H1 (cell line): ENCODE measurements around the gene ARPC4. TPM values are rescaled to one million over a fixed set of nuclear protein-coding genes. Genes with fewer than 3 reads are reported as not detected.

Experiments used
- CTCF ChIA-PET: fragments of 300-600 bp; sonication (Branson Sonifier 250); formaldehyde crosslinking; loops from one replicate; lab custom pipeline; 2021; ENCODE audit not compliant: partially characterized antibody; lab: Charles Lee
- POLR2A ChIA-PET: fragments of 300-600 bp; sonication (Branson Sonifier 250); formaldehyde crosslinking; loops from one replicate; lab custom pipeline; 2021; ENCODE audit warnings: inconsistent platforms; ENCODE audit not compliant: partially characterized antibody; lab: Charles Lee
- DNase-seq, 2 experiments: peaks; one replicate each; pipeline versions ENCODE4 v3.0.0 to v3.0.0-alpha.2; 2010 to 2022; ENCODE audit warnings: low spot score in 2 of 2, low read depth in 1 of 2, mixed read lengths in 1 of 2
- FAIRE-seq: peaks from 2 replicates; lab custom pipeline; 2011; peaks lifted over from hg19 to GRCh38; lab: Jason Lieb, UNC
- H2AFZ ChIP-seq: 2 replicates; pipeline ENCODE4 v1.8.1; 2012; ENCODE audit warnings: low read length, inconsistent platforms
- H2AK5ac ChIP-seq: 2 replicates; pipeline ENCODE4 v1.6.1; 2013; ENCODE audit warnings: low read depth, low read length
- H2BK120ac ChIP-seq: replicated peaks from 2 replicates; pipeline ENCODE3; 2013; ENCODE audit warnings: low read depth, low read length, inconsistent platforms
- H2BK12ac ChIP-seq: 2 replicates; pipeline ENCODE4 v1.6.1; 2013; ENCODE audit warnings: low read depth, low read length
- H2BK15ac ChIP-seq: 2 replicates; pipeline ENCODE4 v1.6.1; 2013; ENCODE audit warnings: low read length
- H2BK20ac ChIP-seq: 2 replicates; pipeline ENCODE4 v1.6.1; 2013; ENCODE audit warnings: low read length
- H2BK5ac ChIP-seq: 2 replicates; pipeline ENCODE4 v1.6.1; 2013; ENCODE audit warnings: low read depth, low read length
- H3K14ac ChIP-seq: 2 replicates; pipeline ENCODE4 v1.6.1; 2013; ENCODE audit warnings: inconsistent platforms; ENCODE audit not compliant: insufficient read length
- H3K18ac ChIP-seq: 2 replicates; pipeline ENCODE4 v1.6.1; 2013; ENCODE audit warnings: low read length; ENCODE audit errors: extremely low read depth
- H3K23ac ChIP-seq: 2 replicates; pipeline ENCODE4 v1.6.1; 2013; ENCODE audit warnings: inconsistent platforms; ENCODE audit not compliant: insufficient read length
- H3K23me2 ChIP-seq: 2 replicates; pipeline ENCODE4 v1.6.1; 2013; ENCODE audit warnings: low read depth, low read length
- H3K27ac ChIP-seq: 2 replicates; pipeline ENCODE4 v1.6.1; 2011; ENCODE audit warnings: low read depth, low read length, inconsistent platforms
- H3K27me3 ChIP-seq, 4 experiments: replicated peaks in 1 of 4; 1 replicate in 1 of 4; 2 replicates in 3 of 4; pipeline versions ENCODE4 v1.6.1 to v1.8.1; 2011 to 2013; ENCODE audit warnings: low read length in 3 of 4, mild to moderate bottlenecking in 3 of 4, inconsistent platforms in 2 of 4, mixed read lengths in 2 of 4, moderate library complexity in 1 of 4; ENCODE audit not compliant: control insufficient read depth in 3 of 4, insufficient read depth in 3 of 4; ENCODE audit errors: extremely low read depth in 1 of 4
- H3K36me3 ChIP-seq, 4 experiments: 2 replicates each; pipeline versions ENCODE4 v1.6.1 to v1.8.1; 2011 to 2013; ENCODE audit warnings: mild to moderate bottlenecking in 4 of 4, low read length in 3 of 4, moderate library complexity in 2 of 4, control low read depth in 1 of 4, inconsistent platforms in 1 of 4; ENCODE audit not compliant: insufficient read depth in 4 of 4, control insufficient read depth in 2 of 4
- H3K4ac ChIP-seq: replicated peaks from 2 replicates; pipeline ENCODE3; 2013; ENCODE audit warnings: low read length, low read depth, mixed read lengths, inconsistent platforms; ENCODE audit not compliant: insufficient read length
- H3K4me1 ChIP-seq, 4 experiments: replicated peaks in 1 of 4; 1 replicate in 1 of 4; 2 replicates in 3 of 4; pipeline versions ENCODE4 v1.6.1 to v1.8.1; 2011 to 2013; ENCODE audit warnings: low read length in 3 of 4, inconsistent platforms in 2 of 4, mixed read lengths in 1 of 4; ENCODE audit not compliant: insufficient read depth in 4 of 4, control insufficient read depth in 3 of 4
- H3K4me2 ChIP-seq, 2 experiments: 2 replicates each; pipeline versions ENCODE4 v1.6.1 to v1.8.1; 2011 to 2013; ENCODE audit warnings: low read depth in 2 of 2, low read length in 2 of 2, control low read depth in 1 of 2, inconsistent platforms in 1 of 2, mild to moderate bottlenecking in 1 of 2; ENCODE audit not compliant: insufficient read depth in 1 of 2
- H3K4me3 ChIP-seq, 4 experiments: fragments of 200-600, 300-600 bp in 1 of 4; sonication (generic), shearing (Covaris generic), sonication (Bioruptor Twin) in 1 of 4; 2 replicates each; pipeline versions ENCODE4 v1.5.1 to v1.8.1; 2011 to 2016; ENCODE audit warnings: low read length in 4 of 4, low read depth in 3 of 4, control low read depth in 2 of 4, inconsistent platforms in 2 of 4, mild to moderate bottlenecking in 2 of 4, mixed read lengths in 1 of 4, moderate library complexity in 1 of 4; ENCODE audit not compliant: insufficient read depth in 2 of 4; ENCODE audit errors: extremely low read depth in 1 of 4
- H3K56ac ChIP-seq: replicated peaks from 2 replicates; pipeline ENCODE3; 2013; ENCODE audit warnings: low read depth, mild to moderate bottlenecking, mixed read lengths, low read length, inconsistent platforms; ENCODE audit not compliant: insufficient read length
- H3K79me1 ChIP-seq: 2 replicates; pipeline ENCODE4 v1.6.1; 2013; ENCODE audit warnings: low read depth, low read length, control low read depth
- H3K79me2 ChIP-seq, 2 experiments: 2 replicates each; pipeline versions ENCODE4 v1.6.1 to v1.8.1; 2012 to 2013; ENCODE audit warnings: low read length in 2 of 2, mild to moderate bottlenecking in 2 of 2, inconsistent platforms in 1 of 2; ENCODE audit not compliant: insufficient read depth in 2 of 2, control insufficient read depth in 1 of 2
- H3K9ac ChIP-seq, 4 experiments: replicated peaks in 1 of 4; 1 replicate in 1 of 4; 2 replicates in 3 of 4; pipeline versions ENCODE4 v1.6.1 to v1.8.1; 2011 to 2013; ENCODE audit warnings: low read depth in 3 of 4, low read length in 3 of 4, control low read depth in 2 of 4, mild to moderate bottlenecking in 2 of 4, moderate library complexity in 2 of 4, inconsistent platforms in 1 of 4; ENCODE audit errors: extremely low read depth in 1 of 4
- H3K9me3 ChIP-seq, 2 experiments: 2 replicates each; pipeline versions ENCODE4 v1.6.1 to v1.8.1; 2012 to 2013; ENCODE audit warnings: mild to moderate bottlenecking in 2 of 2, moderate library complexity in 2 of 2, control low read depth in 1 of 2, inconsistent platforms in 1 of 2, low read depth in 1 of 2, low read length in 1 of 2, mixed read lengths in 1 of 2; ENCODE audit not compliant: insufficient read depth in 2 of 2
- H4K20me1 ChIP-seq, 2 experiments: replicated peaks in 1 of 2; 2 replicates each; pipeline versions ENCODE3 to v1.8.1; 2011 to 2013; ENCODE audit warnings: inconsistent platforms in 2 of 2, low read length in 2 of 2, mild to moderate bottlenecking in 1 of 2; ENCODE audit not compliant: insufficient read depth in 2 of 2, control insufficient read depth in 1 of 2
- H4K5ac ChIP-seq: 2 replicates; pipeline ENCODE4 v1.6.1; 2013; ENCODE audit warnings: low read length, low read depth, mixed read lengths, inconsistent platforms; ENCODE audit not compliant: insufficient read length
- H4K8ac ChIP-seq: 2 replicates; pipeline ENCODE4 v1.8.0; 2013; ENCODE audit warnings: mild to moderate bottlenecking, moderate library complexity, low read length, inconsistent platforms; ENCODE audit not compliant: insufficient read depth; ENCODE audit errors: extremely low read depth
- H4K91ac ChIP-seq: replicated peaks from 2 replicates; pipeline ENCODE3; 2013; ENCODE audit warnings: low read length, mixed read lengths, inconsistent platforms; ENCODE audit not compliant: insufficient read length
- BACH1 ChIP-seq: IDR thresholded peaks from 2 replicates; pipeline ENCODE4 v1.6.1; 2012; ENCODE audit warnings: low read length, improper control_type of control experiment
- CEBPB ChIP-seq: IDR thresholded peaks from 2 replicates; pipeline ENCODE4 v1.6.1; 2012; ENCODE audit warnings: low read depth, low read length
- EP300 ChIP-seq, 2 experiments: IDR thresholded peaks; 1 replicate in 1 of 2; 2 replicates in 1 of 2; pipeline ENCODE4 v1.6.1; 2011 to 2012; ENCODE audit warnings: low read depth in 2 of 2, low read length in 2 of 2, mild to moderate bottlenecking in 2 of 2, borderline replicate concordance in 1 of 2, inconsistent platforms in 1 of 2, moderate library complexity in 1 of 2
- MAX ChIP-seq: IDR thresholded peaks from 2 replicates; pipeline ENCODE4 v1.6.1; 2012; ENCODE audit warnings: inconsistent platforms
- NANOG ChIP-seq: IDR thresholded peaks from 2 replicates; pipeline ENCODE4 v1.6.1; 2011; ENCODE audit warnings: low read length, low read depth, mild to moderate bottlenecking, inconsistent platforms; ENCODE audit not compliant: insufficient read depth, poor library complexity, severe bottlenecking
- POLR2A ChIP-seq, 2 experiments: IDR thresholded peaks; 1 replicate in 1 of 2; 2 replicates in 1 of 2; pipeline ENCODE4 v1.6.1; 2011; ENCODE audit warnings: low read depth in 2 of 2, low read length in 2 of 2, mild to moderate bottlenecking in 2 of 2; ENCODE audit errors: control extremely low read depth in 1 of 2
- RAD21 ChIP-seq, 2 experiments: IDR thresholded peaks in 1 of 2; conservative IDR thresholded peaks in 1 of 2; 2 replicates each; pipeline ENCODE4 v1.6.1; 2011; ENCODE audit warnings: low read depth in 2 of 2, low read length in 2 of 2, improper control_type of control experiment in 1 of 2, inconsistent platforms in 1 of 2, mild to moderate bottlenecking in 1 of 2, moderate library complexity in 1 of 2
- TCF12 ChIP-seq: IDR thresholded peaks from 2 replicates; pipeline ENCODE4 v1.6.1; 2011; ENCODE audit warnings: low read depth, mild to moderate bottlenecking, low read length
- YY1 ChIP-seq: IDR thresholded peaks from 2 replicates; pipeline ENCODE4 v1.6.1; 2011; ENCODE audit warnings: low read depth, mild to moderate bottlenecking, low read length
- WGBS, 2 experiments: shearing (Covaris generic) in 1 of 2; methylation state at CpG; one replicate each; pipeline versions ENCODE4 v1.1.6 to v1.1.7; 2013 to 2015; ENCODE audit warnings: low lambda C conversion rate in 2 of 2, mixed read lengths in 2 of 2, inconsistent platforms in 1 of 2, low coverage in 1 of 2, missing lambda C conversion rate in 1 of 2; ENCODE audit not compliant: insufficient replicate concordance in 2 of 2, insufficient coverage in 1 of 2, insufficient read length in 1 of 2; ENCODE audit errors: extremely low coverage in 1 of 2, missing lambda C conversion rate in 1 of 2; 5-methylcytosine and 5-hydroxymethylcytosine counted together
- polyA plus RNA-seq, 7 experiments: library from polyadenylated mRNA; depleted of rRNA in 3 of 7; stranded (reverse) in 5 of 7; unstranded in 2 of 7; fragments of >200 nt in 5 of 7; fragments of 200-250 nt in 2 of 7; gene quantifications; 1 replicate in 5 of 7; 2 replicates in 1 of 7; 4 replicates in 1 of 7; pipeline versions ENCODE4 v1.2.1 to v1.2.3, GENCODE V29; 2011 to 2013; ENCODE audit warnings: missing spikeins in 2 of 7, mixed read lengths in 2 of 7
- total RNA-seq: library from RNA; stranded (reverse); fragmentation: NEBNext Ultra II Directional; extraction: Animal tissue kit (Norgen Biotek cat#: 25700); gene quantifications from 2 replicates; pipeline ENCODE4 v1.2.1, GENCODE V29; 2021

ARPC4 gene
- total and polyA plus RNA-seq, 2 of the 8 experiments (the other 6 are each of a cell fraction or from before 2014, with no cell fraction given), result 138 to 154 TPM

GRCh38 chr3:9804996-9805395 is 12.1 kb downstream of the ARPC4 start:
- H4K20me1 ChIP-seq, result peaks cover 3 to 16% of the 10 kb centered on the region in 2 experiments
- no peak overlapping the region for H2BK12ac ChIP-seq
- H2BK120ac ChIP-seq, result no peak overlapping the region
- no peak overlapping the region for H3K14ac ChIP-seq
- H3K56ac ChIP-seq, result no peak overlapping the region
- peaks cover 2% of the 10 kb centered on the region; the same call in 1 of the 2 replicates for H3K23me2 ChIP-seq
- H4K91ac ChIP-seq, result no peak overlapping the region
- H3K4me3 ChIP-seq, result no peak overlapping the region
- 90% methylated on average over 5 of the region's 5 CpGs; no CpG with 5 or more reads in 1 of the 2 experiments for WGBS, 2 experiments
- no peak overlapping the region for H3K4me2 ChIP-seq
- H3K27ac ChIP-seq, result no peak overlapping the region
- no peak overlapping the region for H3K23ac ChIP-seq
- POLR2A ChIA-PET, result interaction anchor here (1.2 to 7.8 kb wide), 8 partner anchors 10 to 72 kb away, joined by 3 to 71 read pairs (median 4); partner anchors contain the start of genes ARPC4 and TADA3
- H2BK15ac ChIP-seq, result no peak overlapping the region
- no peak for DNase-seq
- no peaks in the 10 kb centered on the region for H3K27me3 ChIP-seq
- H3K79me1 ChIP-seq, result no peaks in the 10 kb centered on the region; the same call in 1 of the 2 replicates
- CTCF ChIA-PET, result interaction anchor here (0.8 to 2.8 kb wide), 9 partner anchors 9 to 128 kb away, joined by 3 to 11 read pairs (median 4); no protein-coding TSS in a partner anchor
- no peak overlapping the region for H2BK20ac ChIP-seq
- no peak overlapping the region for H3K4ac ChIP-seq
- H3K9ac ChIP-seq, result no peak overlapping the region
- TF ChIP-seq BACH1 (no peak), YY1 (no peak), RAD21 (IDR thresholded peaks at IDR 0.05 in 1 of 2, conservative IDR thresholded peaks at IDR 0.05 in 1 of 2; ENCODE audit: low read depth in 2 of 2, low read length in 2 of 2) (no peak), POLR2A (IDR thresholded peaks at IDR 0.05; ENCODE audit: control extremely low read depth in 1 of 2, low read depth in 2 of 2, low read length in 2 of 2) (no peak), MAX (no peak), EP300 (IDR thresholded peaks at IDR 0.05; ENCODE audit: borderline replicate concordance in 1 of 2, low read depth in 2 of 2, low read length in 2 of 2) (no peak), CEBPB (no peak), NANOG (no peak), TCF12 (no peak)
- no peaks in the 10 kb centered on the region for H3K79me2 ChIP-seq
- peaks cover 31 to 61% (median 47%) of the 10 kb centered on the region in 4 experiments for H3K36me3 ChIP-seq
- no peak overlapping the region for H3K18ac ChIP-seq
- no peak overlapping the region for H2BK5ac ChIP-seq
- no peak overlapping the region for H4K8ac ChIP-seq
- FAIRE-seq, result no peak
- no peak overlapping the region for H4K5ac ChIP-seq
- no peak overlapping the region for H2AK5ac ChIP-seq
- H3K9me3 ChIP-seq, result no peaks in the 10 kb centered on the region
- H3K4me1 ChIP-seq, result peaks cover 0 to 7% (median 2%) of the 10 kb centered on the region in 4 experiments; a peak in 2 of 7 replicates
- no peak overlapping the region for H2AFZ ChIP-seq
